ENCODE measurements around the gene SERPINB5.

Gene SERPINB5

DNA sequence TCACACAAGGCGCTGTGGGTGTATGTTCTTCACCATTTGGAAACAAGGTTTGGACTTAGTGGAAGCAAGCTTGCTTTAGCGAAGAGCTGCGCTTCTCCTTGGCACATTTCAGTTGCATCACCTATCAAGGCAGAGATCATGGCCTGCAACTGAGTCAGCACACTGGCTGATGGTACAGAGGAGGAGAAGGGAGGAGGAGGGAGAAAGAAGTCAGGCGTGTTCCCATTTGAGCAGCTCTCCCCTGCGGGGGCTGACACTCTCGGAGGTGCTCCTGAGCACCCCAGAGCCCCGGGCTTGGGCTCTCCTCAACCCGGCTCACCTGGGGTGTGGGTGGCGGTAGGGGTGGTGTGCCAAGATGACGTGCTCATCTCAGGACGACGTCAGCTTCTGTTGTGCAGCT lies 6.0 kb upstream of the SERPINB5 start:
- no peak for DNase-seq

- no peak for DNase-seq
These were observed 4.4 kb upstream of the SERPINB5 start for GRCh38 chr18:63472380-63472779.

DNA sequence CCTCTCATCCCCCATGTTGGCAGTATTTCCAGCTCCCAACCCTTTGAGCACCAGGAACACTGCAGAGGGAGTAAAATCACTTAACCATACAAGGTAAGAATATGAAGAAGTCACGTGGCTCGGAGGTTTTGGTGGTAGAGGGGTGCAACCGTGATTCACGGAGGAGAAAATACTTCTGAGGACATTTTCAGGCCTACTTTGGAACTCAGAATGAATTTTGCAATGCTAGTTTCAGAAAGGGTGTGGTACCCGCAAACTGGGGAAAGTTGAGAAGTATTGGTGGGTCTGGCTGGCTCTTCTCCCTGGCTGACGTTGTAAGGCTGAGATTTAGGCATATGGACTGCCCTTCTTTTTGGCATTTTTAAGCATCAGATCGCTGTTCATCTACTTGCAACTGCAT lies 442 bp downstream of the SERPINB5 start:
- DNase-seq: no peak

GRCh38 chr18:63477968-63478367 lies 1.2 kb downstream of the SERPINB5 start:
- no peak for DNase-seq

DNA sequence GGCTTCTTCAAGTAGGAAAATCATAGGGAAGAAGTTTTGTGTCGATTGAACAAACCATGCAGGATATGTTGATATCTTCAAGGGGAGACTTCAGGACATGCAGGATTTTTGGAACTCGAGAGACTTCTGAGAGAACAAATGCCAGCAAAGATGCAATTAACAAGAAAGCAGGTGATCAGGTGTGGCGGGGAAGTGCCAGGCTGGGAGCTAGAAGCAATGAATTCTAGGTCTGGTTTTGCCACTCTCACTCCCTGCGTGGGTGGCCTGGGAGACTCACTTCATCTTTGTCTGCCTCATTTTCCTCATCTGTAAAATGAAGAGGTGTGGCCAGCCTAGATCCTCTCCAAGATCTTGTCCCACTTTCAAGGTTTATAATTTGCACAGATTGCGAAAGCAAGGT lies 3.1 kb downstream of the SERPINB5 start:
- no peak for DNase-seq

DNA sequence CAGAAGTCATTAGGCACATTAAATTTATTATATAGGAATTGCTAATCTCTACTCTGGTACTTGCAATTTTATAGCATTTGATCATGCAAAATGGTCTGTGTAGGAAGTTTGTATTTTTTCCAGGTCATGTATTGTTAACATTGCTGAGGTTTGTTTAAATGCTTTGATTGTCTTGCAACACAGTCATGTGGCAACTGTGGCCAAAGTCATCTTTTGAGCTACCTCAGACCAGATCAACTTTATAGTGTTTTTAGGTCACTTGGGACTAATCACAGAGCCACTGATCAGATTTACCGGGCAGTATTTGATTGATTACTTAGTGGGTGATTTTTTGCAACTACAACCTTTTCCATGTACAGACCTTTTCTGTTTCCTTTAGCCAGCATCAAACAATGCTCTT lies 3.7 kb downstream of the SERPINB5 start:
- DNase-seq: no peak

- no peak for DNase-seq
These were observed 4.2 kb downstream of the SERPINB5 start for GRCh38 chr18:63480915-63481314.

- DNase-seq: no peak
These were observed 10.9 kb downstream of the SERPINB5 start for GRCh38 chr18:63487676-63488075.

DNA sequence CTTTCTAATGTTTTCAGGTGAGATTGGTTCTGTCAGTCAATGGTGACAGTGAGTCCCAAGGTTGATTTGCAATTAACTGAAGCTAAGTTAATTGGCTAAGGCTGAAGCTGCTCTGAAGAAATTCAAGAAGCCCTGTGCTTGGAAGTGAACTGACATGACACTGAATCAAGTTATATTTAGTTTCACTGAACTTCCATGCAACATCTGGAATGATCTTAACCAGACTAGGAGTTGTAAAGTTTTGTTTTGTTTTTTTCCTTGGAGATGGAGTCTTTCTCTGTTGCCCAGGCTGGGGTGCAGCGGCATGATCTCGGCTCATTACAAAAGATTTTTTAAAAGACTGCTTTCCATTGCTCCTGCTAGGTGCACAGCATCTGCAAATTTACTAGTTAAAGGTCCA lies 11.4 kb downstream of the SERPINB5 start:
- DNase-seq: no peak

DNA sequence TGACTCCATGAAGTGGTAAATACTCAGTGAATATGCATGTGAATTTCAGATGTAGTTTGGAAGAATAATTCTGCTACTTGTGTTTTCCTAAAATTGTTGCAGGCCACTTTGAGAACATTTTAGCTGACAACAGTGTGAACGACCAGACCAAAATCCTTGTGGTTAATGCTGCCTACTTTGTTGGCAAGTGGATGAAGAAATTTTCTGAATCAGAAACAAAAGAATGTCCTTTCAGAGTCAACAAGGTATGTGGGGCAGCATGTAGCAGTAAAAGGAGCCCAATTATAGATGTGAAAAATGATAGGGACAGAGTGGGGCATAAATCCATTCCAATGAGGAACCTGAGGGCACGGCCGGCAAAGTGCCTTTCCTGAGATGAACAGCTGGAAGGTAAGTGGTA lies 16.1 kb downstream of the SERPINB5 start:
- no peak for DNase-seq

GRCh38 chr18:63495675-63496074 lies 18.9 kb downstream of the SERPINB5 start:
- DNase-seq: no peak

GRCh38 chr18:63505566-63506335 lies 29.0 kb downstream of the SERPINB5 start:
- no peak for DNase-seq

DNA sequence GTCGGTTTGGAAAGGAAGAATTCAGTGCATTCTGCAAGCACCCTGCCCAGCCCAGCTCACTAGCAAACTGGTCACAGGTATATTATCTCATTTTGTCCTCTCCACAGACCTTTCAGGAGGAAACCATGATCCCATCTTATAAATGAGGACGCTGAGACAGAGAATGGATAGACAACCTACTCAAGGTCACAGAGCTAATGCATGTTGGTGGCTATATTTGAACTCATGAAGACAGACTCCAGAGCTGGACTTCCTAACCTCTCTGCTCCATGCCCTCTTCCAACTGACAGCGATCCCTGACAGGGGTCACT lies 29.5 kb downstream of the SERPINB5 start:
- no peak for DNase-seq

GRCh38 chr18:63508596-63508995 lies 31.8 kb downstream of the SERPINB5 start:
- DNase-seq: no peak

DNA sequence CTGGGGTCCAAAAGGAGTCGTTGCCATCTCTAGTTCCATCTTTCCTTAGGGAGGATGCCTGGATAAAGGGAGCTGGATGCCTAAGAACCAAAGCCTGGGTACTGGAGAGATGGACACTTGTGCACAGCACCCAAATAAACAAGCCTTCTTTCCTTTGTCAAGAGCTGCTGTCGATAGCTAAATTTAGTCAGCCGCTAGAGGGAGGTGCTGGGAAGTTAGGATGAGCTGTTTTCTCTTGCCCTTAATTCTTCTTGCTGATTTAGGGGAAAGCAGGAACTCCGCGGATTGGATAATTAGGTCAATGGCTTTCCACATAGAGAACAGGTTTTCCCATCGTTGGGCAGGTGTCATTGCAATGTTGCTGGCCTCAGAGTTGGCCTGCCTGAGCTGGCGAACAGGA lies 34.5 kb downstream of the SERPINB5 start:
- DNase-seq: no peak

DNA sequence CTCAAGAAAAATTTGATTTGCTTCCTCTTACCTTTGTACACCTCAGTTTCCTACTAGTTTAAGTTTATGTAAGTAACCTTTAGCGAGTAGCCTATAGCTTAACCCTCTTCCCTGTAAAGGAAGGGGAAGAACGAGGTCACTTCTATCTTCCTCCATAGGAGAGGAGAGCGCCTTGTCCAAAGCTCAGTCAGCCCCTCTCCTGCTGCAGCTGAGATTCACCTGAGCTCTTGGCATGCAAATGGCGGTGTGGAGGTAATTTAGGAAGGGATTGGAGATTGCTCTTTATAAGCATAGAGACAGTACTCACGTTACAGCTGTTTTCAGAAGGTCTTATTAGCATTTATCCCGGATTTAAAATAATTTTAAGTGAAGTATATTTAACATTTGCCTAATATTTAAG lies 37.6 kb downstream of the SERPINB5 start:
- no peak for DNase-seq

DNA sequence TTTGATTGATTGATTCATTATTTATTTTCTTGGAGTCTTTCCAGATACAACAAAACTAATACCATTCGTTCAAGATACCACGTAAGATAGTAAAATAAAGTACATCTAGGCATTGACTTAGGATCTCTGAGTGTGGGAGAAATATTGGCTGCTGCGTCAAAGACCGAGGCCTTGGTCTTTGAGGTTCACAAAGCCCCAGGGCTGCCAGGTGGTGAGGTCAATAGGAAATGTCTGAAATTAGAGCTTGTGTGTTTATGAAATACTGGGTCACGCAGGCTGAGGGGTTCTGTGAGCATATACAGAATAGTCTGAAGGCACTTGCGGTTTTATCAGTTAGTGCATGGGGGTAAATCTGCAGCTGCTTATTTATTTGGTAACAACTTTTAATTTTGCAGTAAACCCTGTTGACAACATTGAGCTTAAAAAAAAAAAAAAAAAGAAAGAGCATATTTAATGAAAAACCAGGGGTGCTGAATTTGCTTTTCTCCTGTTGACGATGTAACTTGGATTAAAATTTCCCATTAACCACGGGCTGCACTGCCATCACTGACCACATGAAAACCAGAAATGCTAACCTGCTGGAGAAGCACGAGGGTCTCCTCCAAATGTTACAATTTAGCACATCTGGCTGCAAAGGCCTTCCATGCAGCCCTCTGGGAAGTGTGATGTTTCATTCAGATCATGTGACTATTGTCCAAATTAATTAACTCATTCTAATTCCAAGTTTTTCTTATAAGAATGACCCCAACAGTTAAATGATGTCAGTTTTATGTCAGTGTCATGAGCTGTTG lies 38.3 kb downstream of the SERPINB5 start:
- DNase-seq: no peak

DNA sequence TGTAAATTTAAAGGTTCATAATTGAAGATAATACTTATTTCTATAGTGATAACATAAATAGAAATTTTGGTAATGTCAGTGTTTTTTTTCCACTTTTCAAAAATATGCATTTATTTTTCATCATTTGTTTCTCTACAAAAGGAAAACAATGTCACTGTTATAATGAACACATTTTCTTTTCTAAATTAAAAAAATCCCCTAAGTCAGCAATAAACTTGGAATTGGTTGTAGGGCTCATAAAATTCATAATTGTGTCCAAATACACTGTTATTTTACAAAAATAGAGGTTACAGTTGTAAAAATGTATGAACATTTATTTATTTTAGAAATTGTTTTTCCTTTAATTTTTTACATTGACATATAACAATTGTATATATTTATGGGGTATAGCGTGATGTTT lies 39.0 kb downstream of the SERPINB5 start:
- no peak for DNase-seq

DNA sequence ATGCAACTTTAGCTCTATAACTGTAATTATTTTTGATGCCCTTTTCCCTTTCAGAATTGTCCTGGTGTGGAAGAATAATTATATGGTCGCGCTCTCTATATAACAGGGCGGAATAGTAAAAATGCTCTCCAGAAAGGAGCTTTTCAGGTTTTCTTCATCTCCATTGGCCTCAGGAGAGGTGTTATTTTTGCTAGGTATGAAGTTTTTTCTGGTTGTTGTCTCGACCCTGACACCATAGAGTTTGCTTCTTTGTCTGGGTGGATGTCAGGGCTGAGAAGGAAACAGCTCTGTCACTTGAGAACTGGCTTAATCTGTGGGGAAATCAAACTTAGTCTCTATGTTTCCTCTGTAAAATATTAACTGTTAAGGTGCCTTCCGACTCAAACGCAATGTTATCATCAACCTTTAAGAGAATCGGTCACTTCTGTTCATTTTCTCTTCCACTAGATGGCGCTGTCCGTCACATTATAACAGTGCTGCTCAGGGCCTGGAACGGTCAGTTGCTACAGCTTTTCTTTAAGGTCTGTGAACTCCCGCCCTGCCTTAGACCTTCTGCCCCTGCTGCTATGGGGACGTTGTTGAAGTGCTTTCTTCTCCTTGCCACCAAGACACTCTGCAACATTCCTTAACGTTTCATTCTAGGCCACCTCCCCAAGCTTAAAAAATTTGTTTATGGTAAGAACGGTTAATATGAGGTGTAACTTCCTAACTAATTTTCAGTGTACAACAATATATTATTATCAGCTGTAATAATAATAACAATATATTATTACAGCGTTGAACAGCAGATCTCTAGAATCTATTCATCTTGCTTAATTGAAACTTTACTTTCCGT lies 41.6 kb downstream of the SERPINB5 start:
- DNase-seq: peak; percentile 32

DNA sequence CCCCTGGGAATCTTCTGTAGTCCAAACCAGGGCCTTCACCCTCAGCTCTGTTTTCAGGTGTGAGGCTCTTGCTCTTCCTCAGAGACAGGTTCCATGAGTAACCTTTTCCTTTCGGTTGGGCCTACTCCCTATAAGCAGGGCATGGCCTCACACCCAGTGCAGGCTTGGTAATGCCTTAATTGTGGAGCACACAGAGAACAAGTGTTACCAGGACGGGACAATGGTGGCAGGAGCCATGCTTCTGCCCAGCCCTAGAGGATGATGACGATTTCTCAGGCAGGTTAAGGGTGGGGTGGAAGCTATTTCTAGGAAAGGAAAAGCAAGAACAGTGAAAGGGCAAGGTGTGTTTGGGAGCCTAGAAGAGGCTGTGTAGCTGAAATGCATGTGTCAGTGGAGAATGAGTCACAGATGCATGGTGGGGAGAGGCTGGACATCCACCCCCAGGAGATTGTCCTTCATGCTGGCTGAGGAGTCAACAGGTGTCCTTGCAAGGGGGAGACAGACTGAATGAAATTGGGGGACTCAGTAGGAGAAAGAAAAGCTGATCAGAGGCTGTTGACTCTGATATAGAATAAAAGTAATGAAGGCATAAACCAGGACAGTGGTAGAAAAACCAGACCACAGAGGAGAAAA lies 43.4 kb downstream of the SERPINB5 start:
- no peak for DNase-seq

DNA sequence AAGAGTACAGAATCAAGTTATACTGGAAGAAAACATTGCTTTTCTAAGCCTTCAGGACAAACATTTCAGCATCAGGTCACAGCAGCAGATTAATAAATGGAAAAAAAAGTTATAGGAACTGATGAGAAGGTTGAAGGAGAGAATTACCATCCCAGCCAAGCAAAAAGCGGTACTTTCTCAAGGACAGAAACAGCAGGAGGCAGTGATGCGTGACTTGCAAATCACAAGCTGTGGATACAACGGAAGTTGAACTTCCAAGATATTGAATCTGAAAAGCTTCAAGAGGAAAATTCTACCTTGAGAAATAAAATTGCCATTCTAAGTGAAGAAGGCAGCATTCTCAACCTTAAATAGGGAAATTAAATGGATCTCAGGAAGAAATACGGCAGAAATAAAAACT lies 46.9 kb downstream of the SERPINB5 start:
- DNase-seq: no peak

- no peak for DNase-seq
These were observed 50.5 kb downstream of the SERPINB5 start for GRCh38 chr18:63527251-63527650.

GRCh38 chr18:63528863-63529492 lies 52.2 kb downstream of the SERPINB5 start:
- no peak for DNase-seq

All from activated CD4-positive, alpha-beta T cell treated with anti-CD3 and anti-CD28 coated beads, Interleukin-2, amount 50 U/mL, for 1 hour (primary cell).